ENCODE results near the gene CEP72.

The CEP72 gene

GRCh38 chr5:640461-641330 is 28.6 kb downstream of the CEP72 start:
- no peak for DNase-seq

GRCh38 chr5:641331-641765 is 29.2 kb downstream of the CEP72 start:
- no peak for DNase-seq

GRCh38 chr5:642481-642880 is 30.3 kb downstream of the CEP72 start:
- no peak for DNase-seq

GRCh38 chr5:643351-643801 is 31.2 kb downstream of the CEP72 start:
- peak; percentile 3 for DNase-seq

GRCh38 chr5:643811-644271 is 31.7 kb downstream of the CEP72 start:
- DNase-seq = no peak

DNA sequence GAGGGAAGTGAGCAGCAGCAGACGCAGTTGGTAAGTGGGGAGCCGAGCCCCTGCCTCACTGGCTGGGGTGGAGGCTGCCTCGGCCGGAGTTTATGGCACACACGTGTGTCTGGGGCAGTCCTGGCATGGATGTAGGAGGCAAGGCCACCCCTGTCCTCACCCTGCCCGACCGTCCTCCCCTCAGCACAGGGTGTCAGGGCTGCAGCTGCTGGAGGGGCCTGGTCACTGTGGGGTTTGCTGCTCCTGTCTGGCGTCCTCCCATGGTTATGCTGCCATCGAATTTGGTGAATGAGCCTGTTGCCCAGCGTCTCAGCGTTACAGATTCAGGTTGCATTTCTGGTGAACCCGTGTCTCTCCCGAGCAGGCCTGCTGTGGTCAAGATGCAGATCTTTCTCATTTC is 32.4 kb downstream of the CEP72 start:
- DNase-seq = no peak

- no peak for DNase-seq
These were observed 32.8 kb downstream of the CEP72 start for GRCh38 chr5:644971-645370.

DNA sequence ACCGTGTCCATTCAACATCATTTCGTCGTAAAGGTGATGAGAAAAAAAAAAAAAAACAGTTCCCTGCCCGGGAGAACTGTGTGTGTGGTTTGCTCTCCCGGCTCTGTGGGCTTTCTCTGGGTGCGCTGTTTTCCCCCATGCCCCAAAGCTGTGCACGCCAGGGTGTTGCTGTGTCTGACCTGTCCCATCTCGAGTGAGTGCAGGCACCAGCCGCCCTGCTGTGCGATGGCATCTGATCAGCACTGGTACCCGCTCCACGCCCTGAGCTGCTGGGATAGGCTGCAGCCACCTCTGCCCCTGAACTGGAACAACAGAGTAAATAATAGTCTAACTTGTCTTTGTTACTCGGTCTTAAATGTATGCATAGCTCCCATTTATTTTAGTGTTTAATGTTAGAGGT is 33.3 kb downstream of the CEP72 start:
- DNase-seq = no peak

DNA sequence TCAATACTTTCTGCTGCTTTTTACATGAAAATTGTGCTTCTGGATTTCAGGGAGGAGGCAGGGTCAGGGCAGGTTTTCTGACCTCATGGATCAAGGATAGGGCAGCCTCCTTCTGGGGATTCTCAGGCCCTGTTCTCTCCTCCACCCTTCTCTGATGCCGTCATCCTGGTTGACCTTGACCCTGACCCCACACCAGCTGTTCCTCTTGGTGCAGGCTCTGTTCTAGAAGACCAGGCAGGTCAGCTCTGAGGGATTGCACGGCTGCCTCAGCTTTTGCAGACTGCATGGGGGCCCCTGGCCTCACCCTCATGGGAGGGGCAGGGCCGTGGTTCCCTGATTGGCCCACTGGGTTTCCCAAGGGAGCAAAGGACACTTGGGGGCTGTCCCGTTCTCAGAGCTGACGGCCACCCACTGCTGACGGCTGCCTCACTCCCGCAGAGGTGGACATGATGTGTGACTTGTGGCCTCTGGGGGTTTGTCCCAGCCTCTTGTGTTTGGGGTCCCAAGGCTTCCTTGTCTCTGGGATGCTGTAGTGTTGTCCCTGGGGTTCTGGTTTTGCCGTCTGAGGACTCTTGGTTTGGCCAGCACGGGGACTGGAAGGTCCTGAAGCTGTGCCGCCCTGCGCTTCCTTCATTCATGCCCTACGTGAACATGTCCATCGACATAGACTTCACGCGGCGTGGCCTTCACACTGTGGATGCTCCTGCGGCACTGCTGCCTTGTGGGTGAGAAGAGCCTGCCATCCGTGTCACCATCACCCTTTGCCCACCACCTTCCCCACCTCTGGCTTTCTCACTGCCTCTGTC is 34.5 kb downstream of the CEP72 start:
- no peak for DNase-seq

- no peak for DNase-seq
These were observed 35.2 kb downstream of the CEP72 start for GRCh38 chr5:647311-647710.

GRCh38 chr5:647727-648126 is 35.6 kb downstream of the CEP72 start:
- no peak for DNase-seq

DNA sequence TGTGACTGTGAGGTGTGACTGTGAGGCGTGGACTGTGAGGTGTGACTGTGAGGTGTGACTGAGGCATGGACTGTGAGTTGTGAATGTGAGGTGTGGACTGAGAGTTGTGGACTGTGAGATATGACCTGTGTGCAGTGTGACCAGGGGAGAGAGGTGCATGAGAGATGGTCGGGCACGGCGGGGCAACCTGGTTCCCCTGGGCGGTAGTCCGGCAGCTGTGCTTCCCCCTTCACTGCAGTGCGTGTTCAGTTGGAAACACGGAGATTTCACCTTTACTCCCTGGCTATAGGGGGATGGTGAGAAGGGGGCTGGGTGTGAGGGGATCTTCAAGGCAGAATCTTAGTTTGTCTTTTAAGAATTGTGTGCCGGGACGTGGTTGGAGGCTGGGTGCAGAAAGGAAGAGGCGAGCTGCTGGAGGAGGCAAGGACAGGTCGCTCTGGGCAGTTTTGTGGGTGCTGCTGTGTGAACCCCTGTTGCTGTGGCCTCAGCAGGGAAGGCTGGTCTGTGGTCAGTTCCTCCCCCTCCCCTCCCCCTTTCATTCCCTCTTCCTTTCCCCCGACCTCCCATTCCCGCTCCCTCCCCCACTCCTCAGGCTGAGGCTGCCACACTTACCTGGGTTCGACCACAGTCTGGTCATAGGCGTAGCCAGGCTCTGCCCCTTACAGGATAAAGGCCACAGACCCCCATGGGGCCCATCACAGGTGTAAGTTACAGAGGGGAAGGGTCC is 39.3 kb downstream of the CEP72 start:
- no peak for DNase-seq

- no peak for DNase-seq
These were observed 39.9 kb downstream of the CEP72 start for GRCh38 chr5:652023-652515.

- no peak for DNase-seq
These were observed 40.7 kb downstream of the CEP72 start for GRCh38 chr5:652773-653350.

DNA sequence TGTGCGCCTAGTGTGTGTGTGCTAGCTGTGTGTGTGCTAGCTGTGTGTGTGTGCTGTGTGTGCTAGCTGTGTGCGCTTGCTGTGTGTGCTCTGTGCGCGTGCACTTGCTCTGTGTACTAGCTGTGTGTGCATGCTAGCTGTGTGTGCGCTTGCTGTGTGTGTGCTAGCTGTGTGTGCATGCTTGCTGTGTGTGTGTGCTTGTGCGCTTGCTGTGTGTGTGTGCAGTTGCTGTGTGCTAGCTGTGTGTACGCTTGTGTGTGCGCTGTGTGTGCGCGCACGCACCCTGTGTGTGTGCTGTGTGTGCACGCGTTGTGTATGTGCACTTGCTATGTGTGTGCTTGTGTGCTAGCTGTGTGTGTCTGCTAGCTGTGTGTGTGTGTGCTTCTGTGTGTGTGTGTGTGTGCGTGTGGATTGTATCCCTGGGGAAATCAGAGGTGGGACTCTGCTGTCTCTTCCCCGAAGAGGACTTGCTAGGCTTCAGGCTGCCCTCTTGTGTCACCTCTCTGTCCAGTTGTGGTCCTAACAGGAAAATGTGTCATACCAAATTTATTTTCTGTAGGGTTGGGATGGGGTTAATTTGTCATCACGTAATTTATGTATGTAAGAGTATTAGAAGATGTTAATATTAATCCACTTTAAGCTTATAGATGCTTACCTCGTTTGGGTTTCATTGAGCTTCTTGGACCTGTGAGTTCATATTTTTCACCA is 42.1 kb downstream of the CEP72 start:
- DNase-seq = no peak

DNA sequence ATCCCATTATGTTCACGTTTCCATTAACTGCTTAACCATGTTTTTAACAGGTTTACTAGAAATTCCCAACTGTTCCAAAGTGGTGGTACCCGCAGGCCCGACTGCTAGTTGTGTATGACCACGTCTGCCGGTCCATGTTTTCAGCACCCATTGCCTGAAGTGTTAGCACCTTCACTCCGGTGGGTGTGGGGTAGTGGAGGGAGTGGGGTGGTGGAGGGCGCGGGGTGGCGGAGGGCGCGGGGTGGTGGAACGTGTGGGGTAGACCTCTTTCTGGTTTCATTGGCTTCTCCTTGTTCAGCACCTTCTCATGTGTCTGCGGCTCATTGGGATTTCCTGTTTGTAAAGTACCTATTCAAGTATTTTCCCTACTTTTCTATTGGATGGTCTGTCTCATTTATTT is 43.3 kb downstream of the CEP72 start:
- no peak for DNase-seq

- DNase-seq = no peak
These were observed 45.4 kb downstream of the CEP72 start for GRCh38 chr5:657570-657969.

DNA sequence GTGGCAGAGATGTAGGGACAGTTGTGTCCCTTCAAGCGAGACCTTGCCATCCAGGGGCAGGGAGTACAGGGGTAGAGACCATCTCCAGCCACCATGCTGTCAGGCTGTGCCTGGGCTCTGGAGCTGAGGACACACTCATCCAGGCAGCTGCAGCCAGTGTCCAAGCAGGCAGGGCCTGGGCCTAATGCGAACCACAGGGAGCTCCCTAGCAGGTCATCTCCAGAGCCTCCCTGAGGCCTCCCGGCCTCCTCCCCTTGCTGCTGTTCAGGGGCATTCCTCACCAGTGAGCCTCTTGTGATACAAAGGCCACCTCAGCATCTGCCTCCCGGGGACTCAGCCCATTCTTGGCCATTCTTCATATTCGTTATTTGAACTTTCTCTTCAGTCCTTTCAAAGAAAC is 46.0 kb downstream of the CEP72 start:
- DNase-seq = no peak

DNA sequence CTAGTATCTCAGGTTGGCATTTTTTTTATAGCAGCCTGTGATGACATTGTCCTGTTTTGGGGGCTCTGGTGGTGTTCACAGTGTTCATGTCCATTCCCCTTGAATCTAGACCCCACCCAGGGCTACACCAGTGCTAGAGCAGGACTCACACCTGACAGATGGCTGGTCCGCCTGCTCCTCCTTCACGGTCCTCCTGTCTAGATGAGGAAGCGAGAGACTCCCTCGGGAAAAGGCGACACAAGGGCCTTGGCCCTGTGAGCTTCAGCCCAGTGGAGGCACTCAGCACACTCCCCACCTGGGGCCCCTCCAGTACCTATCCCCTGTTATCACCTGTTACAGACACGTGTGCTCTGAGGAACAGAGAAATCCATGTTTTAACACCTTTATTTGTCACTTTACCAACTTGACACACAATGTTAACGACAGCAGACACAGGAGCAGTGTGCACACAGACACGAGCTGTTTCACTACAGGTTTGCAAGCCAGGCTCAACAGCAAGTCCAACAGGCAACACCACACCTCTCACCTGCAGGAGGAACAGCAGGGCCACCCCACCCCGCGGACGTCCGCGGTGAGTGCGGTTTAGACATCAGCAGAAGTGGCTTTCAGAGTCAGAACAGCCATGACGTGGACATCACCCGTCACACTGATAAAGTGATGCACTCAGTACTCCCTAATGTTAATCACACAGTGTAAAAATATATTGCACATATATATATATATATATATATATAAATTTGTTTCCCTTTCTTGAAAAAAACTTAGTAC is 47.5 kb downstream of the CEP72 start:
- no peak for DNase-seq

DNA sequence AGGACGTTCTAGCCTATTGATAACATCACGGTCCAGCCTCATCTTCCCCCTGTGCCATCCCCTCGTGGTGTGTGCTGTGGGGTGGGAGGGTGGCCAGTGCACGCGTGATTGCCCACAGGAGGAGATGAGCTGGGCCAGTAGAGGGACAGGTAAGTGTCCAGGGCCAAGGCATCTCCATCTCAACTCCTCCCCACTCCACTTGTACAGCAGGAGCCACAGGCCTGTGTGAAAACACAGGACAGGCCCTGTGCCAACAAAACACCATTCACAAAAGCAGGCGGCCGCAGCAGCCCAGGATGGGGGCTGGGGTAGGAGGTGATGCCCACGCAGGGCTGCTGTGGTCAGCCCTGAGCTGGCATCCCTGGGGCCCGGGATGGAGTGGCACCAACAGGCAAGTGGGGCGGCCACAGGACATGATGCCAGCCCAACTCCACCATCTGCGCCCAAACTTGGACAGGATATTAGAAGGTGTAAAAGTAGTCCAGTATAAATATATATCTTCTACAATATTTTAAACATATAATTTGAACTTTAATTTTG is 48.4 kb downstream of the CEP72 start:
- DNase-seq = no peak
